GM12865 (cell line): ENCODE measurements around the gene RNLS.

ENCODE experiments used
- DNase-seq: peaks from one replicate; pipeline ENCODE4 v3.0.0; 2010; ENCODE audit warnings: low read depth
- H3K4me3 ChIP-seq: 2 replicates; pipeline ENCODE4 v1.5.1; 2011; ENCODE audit warnings: mild to moderate bottlenecking, low read depth, low read length, control low read depth
- CTCF ChIP-seq: IDR thresholded peaks from 2 replicates; pipeline ENCODE4 v1.5.1; 2011; ENCODE audit warnings: low read length, control low read depth, low read depth, inconsistent platforms; ENCODE audit not compliant: insufficient read depth; ENCODE audit errors: missing control alignments

RNLS gene

DNA sequence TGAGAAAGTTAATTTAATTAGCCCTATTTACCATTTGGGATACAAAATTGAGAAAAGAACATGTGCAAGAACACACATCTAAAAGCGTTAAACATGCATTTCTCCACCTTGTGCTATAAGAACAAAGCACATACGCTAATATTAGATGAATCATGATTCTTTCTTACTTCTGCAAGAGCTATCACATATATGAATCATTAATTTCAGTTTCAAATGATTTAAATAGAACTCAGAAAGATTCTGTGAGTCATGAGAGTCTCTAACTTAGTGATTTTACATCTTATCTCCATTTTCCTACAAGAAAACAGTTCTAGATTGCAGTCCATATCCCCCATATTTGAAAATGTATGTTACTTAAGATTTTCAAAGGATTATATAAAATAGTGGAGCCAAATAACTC lies 173.9 kb downstream of the RNLS start:
- TF ChIP-seq CTCF = no peak
- no peak overlapping the region for H3K4me3 ChIP-seq
- peak; percentile 13 for DNase-seq

DNA sequence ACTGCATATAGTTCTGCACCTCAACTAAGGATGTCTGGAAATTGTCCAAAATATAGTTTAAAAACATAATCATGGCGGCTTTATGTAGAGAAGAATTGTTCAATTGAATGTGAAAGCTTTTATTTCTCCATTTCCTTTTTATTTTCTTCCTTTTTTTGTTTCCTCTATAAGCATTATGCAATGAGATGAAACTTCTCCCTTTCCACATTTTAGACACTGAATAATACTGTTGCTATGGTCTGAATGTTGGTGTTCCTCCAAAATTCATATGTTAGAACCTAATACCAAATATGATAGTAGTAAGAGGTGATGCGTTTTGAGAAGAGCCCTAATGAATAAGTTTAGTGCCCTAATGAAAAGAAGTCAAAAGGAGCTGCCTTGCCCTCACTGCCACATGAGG lies 175.0 kb downstream of the RNLS start:
- H3K4me3 ChIP-seq = no peak overlapping the region
- DNase-seq = no peak
- TF ChIP-seq CTCF = no peak

GRCh38 chr10:88404133-88404532 lies 179.0 kb downstream of the RNLS start:
- H3K4me3 ChIP-seq = no peak overlapping the region
- TF ChIP-seq CTCF = no peak
- DNase-seq = no peak

GRCh38 chr10:88401671-88402347 lies 181.3 kb downstream of the RNLS start:
- no peak for DNase-seq
- TF ChIP-seq CTCF = no peak
- H3K4me3 ChIP-seq = no peak overlapping the region

DNA sequence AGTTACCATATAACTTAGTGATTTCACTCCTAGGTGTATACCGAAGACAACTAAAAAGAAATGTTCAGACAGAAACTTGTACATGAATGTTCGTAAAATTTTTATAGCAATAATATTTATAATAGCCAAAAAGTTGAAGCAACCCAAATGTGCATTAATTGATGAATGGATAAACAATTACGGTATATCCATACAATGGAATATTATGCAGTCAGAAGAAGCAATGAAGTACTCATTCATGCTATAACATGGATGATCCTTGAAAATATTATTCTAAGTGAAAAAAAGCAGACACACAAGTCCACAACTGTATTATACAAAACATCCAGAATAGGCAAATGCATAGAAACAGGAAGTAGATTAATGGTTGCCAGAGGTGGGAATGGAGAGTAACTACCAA lies 183.9 kb downstream of the RNLS start:
- TF ChIP-seq CTCF = no peak
- DNase-seq = no peak
- H3K4me3 ChIP-seq = no peak overlapping the region

GRCh38 chr10:88395677-88396076 lies 187.4 kb downstream of the RNLS start:
- no peak for TF ChIP-seq CTCF
- no peak for DNase-seq
- H3K4me3 ChIP-seq = no peak overlapping the region

DNA sequence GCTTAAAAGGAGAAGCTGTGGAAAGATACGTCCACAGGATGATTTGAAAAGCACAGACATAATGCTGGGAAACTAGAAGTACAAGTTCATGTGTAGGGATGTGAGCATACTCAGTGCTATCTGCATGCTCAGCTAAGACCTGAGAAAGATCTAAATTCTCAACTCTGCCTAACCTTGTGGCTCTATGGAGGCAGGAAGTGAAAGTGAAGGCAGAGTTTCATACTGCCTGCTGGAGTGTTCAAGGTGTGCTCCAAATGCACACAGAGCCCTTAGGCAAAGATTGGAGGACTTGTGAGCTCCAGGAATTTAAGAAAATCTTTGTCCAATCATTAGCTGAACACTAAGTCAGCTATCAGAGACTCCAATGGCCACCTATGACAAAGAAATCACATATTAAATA lies 190.9 kb downstream of the RNLS start:
- H3K4me3 ChIP-seq = peak overlapping the region; percentile 21; the same call in 1 of the 2 replicates
- DNase-seq = peak; percentile 91

More for the DNA sequence above, 190.9 kb downstream of the RNLS start:
- TF ChIP-seq CTCF = no peak
